ENCODE results near the gene OSBPL3.

GRCh38 chr7:24751484-24751883 is 228.5 kb downstream of the OSBPL3 start:
- TF ChIP-seq EZH2 (IDR thresholded peaks at IDR 0.05), result no peak
- no peak for TF ChIP-seq POLR2AphosphoS5 (IDR thresholded peaks at IDR 0.05; ENCODE audit: borderline replicate concordance, low read depth, low read length)
- no peak for TF ChIP-seq FOXP2 (optimal IDR thresholded peaks at IDR 0.05; ENCODE audit: control extremely low read depth, extremely low read length, insufficient read depth)
